8988T (cell line): ENCODE data around the gene HK1.
A peak's percentile ranks its signal among the peaks of the same experiment; 100 is the strongest.
"Not testable (repeated sequence)": the region's sequence is repeated elsewhere in the genome, so short reads cannot be mapped to it uniquely, and the experiment has no call there.

Experiments
- DNase-seq: peaks from one replicate; pipeline ENCODE4 v3.0.0; 2011

The HK1 gene

GRCh38 chr10:69278446-69278963 lies at the start of gene HK1:
TSS of gene HK1 (plus strand) at chr10:69278496.
- DNase-seq = no peak

- DNase-seq = no peak
These were observed 48.7 kb upstream of the HK1 start for GRCh38 chr10:69229616-69229916.

- no peak for DNase-seq
These were observed 48.2 kb upstream of the HK1 start for GRCh38 chr10:69230128-69230527.

GRCh38 chr10:69232252-69232651 lies 46.0 kb upstream of the HK1 start:
- DNase-seq = peak; percentile 82

- DNase-seq = no peak
These were observed 45.4 kb upstream of the HK1 start for GRCh38 chr10:69232736-69233480.

GRCh38 chr10:69234447-69234846 lies 43.8 kb upstream of the HK1 start:
- DNase-seq = no peak

- peak; percentile 61 for DNase-seq
These were observed 40.7 kb upstream of the HK1 start for GRCh38 chr10:69237528-69238159.

- DNase-seq = no peak
These were observed 39.2 kb upstream of the HK1 start for GRCh38 chr10:69239136-69239535.

GRCh38 chr10:69239816-69240434 lies 38.4 kb upstream of the HK1 start:
- DNase-seq = no peak

GRCh38 chr10:69240455-69240854 lies 37.8 kb upstream of the HK1 start:
- no peak for DNase-seq

GRCh38 chr10:69241575-69241974 lies 36.7 kb upstream of the HK1 start:
- no peak for DNase-seq

- DNase-seq = no peak
These were observed 36.0 kb upstream of the HK1 start for GRCh38 chr10:69242040-69242851.

- DNase-seq = no peak
These were observed 35.5 kb upstream of the HK1 start for GRCh38 chr10:69242852-69243212.

GRCh38 chr10:69243817-69244216 lies 34.5 kb upstream of the HK1 start:
- no peak for DNase-seq

GRCh38 chr10:69246036-69246435 lies 32.3 kb upstream of the HK1 start:
- DNase-seq = no peak

GRCh38 chr10:69246581-69247312 lies 31.5 kb upstream of the HK1 start:
- no peak for DNase-seq

GRCh38 chr10:69247313-69247710 lies 31.0 kb upstream of the HK1 start:
- no peak for DNase-seq

GRCh38 chr10:69248117-69248730 lies 30.1 kb upstream of the HK1 start:
- DNase-seq = no peak

- DNase-seq = no peak
These were observed 28.3 kb upstream of the HK1 start for GRCh38 chr10:69250041-69250440.

- DNase-seq = not testable (repeated sequence)
These were observed 26.9 kb upstream of the HK1 start for GRCh38 chr10:69251417-69251816.

GRCh38 chr10:69253171-69253570 lies 25.1 kb upstream of the HK1 start:
- DNase-seq = no peak

- DNase-seq = no peak
These were observed 23.4 kb upstream of the HK1 start for GRCh38 chr10:69254877-69255276.
